A549 (cell line): ENCODE results near the gene DCUN1D2.

Experiments
- CTCF ChIP-seq: fragments of >200 bp; sonication (Bioruptor Twin); formaldehyde crosslinking; IDR thresholded peaks from 3 replicates; pipeline ENCODE4 v1.5.1; 2016
- EP300 ChIP-seq, 2 experiments: fragments of >200 bp; sonication (Bioruptor Twin); formaldehyde crosslinking; IDR thresholded peaks; 2 replicates in 1 of 2; 3 replicates in 1 of 2; pipeline ENCODE4 v1.6.1; 2016 to 2017
- MAFK ChIP-seq: fragments of 450-650 bp; IDR thresholded peaks from 2 replicates; pipeline ENCODE4 v1.6.1; 2014; ENCODE audit not compliant: partially characterized antibody
- MAZ ChIP-seq: fragments of 150-350 bp; IDR thresholded peaks from 2 replicates; pipeline ENCODE4 v1.6.1; 2014; ENCODE audit warnings: antibody characterized with exemption, low read depth, low read length, borderline replicate concordance
- NR3C1 ChIP-seq: fragments of >200 bp; sonication (Bioruptor Twin); formaldehyde crosslinking; IDR thresholded peaks from 3 replicates; pipeline ENCODE4 v1.6.1; 2017
- POLR2A ChIP-seq: IDR thresholded peaks from 2 replicates; pipeline ENCODE4 v1.6.1; 2012; ENCODE audit warnings: mild to moderate bottlenecking, low read length
- RFX5 ChIP-seq: fragments of 450-650 bp; IDR thresholded peaks from 2 replicates; pipeline ENCODE4 v1.7.1; 2014; ENCODE audit warnings: antibody characterized with exemption, mild to moderate bottlenecking, moderate library complexity
- TP53 ChIP-seq: fragments of 250-450 bp; sonication (Bioruptor Pico); IDR thresholded peaks from 2 replicates; pipeline ENCODE4 v1.5.0; 2021; ENCODE audit warnings: mild to moderate bottlenecking, moderate library complexity

- TF ChIP-seq MAFK = no peak
- no peak for TF ChIP-seq CTCF
- no peak for TF ChIP-seq TP53 (CRISPR knock-in tag)
- no peak for TF ChIP-seq POLR2A
- TF ChIP-seq MAZ = no peak
- no peak for TF ChIP-seq RFX5
- no peak for TF ChIP-seq EP300 (IDR thresholded peaks at IDR 0.05)
- no peak for TF ChIP-seq NR3C1
These were observed 46.5 kb downstream of the DCUN1D2 start for GRCh38 chr13:113443991-113444390.
